Inferior parietal cortex (tissue), 1 donor: ENCODE data around the gene S100A1.

ENCODE experiments used
- DNase-seq: peaks from one replicate; pipeline ENCODE4 v3.0.0-alpha.2; 2016; ENCODE audit errors: extremely low spot score

Gene S100A1

GRCh38 chr1:153610811-153611301 lies 17.4 kb upstream of the S100A1 start:
- DNase-seq, result no peak

DNA sequence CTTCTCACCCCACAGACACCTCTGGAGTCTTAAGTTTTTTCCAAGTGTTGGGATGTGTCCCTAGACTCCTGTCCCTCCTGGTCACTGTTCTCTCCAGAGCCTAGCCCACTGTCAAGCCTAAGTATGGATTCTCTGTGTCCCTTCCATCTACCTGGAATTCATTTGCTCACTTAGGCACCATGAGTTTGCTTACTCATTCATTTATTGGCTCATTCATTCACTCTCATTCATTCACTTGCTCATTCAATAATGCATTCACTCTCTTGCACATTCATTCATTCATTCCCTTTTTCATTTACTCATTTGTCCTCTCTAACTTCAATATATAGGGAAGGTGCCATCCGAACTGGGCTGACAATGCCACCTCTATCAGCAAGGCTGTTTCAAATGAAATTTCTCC lies 16.9 kb upstream of the S100A1 start:
- DNase-seq, result no peak

- no peak for DNase-seq
Measured at GRCh38 chr1:153612111-153612754, 16.0 kb upstream of the S100A1 start.

- DNase-seq, result no peak
Measured at GRCh38 chr1:153612755-153613331, 15.4 kb upstream of the S100A1 start, which contains the start of gene S100A16. Gene S100A16 (minus strand): TSS chr1:153613137. CDS start chr1:153608151, 4,986 bp downstream.

- no peak for DNase-seq
Measured at GRCh38 chr1:153613406-153613805, 14.8 kb upstream of the S100A1 start.

- no peak for DNase-seq
Measured at GRCh38 chr1:153614189-153614900, 13.9 kb upstream of the S100A1 start.

GRCh38 chr1:153614906-153615305 lies 13.3 kb upstream of the S100A1 start:
- no peak for DNase-seq

GRCh38 chr1:153615406-153615805 lies 12.8 kb upstream of the S100A1 start:
- DNase-seq, result no peak

GRCh38 chr1:153616144-153616916 lies 11.9 kb upstream of the S100A1 start, which contains the start of gene S100A14:
Gene S100A14 (minus strand): TSS chr1:153616325. CDS start chr1:153615858, 467 bp downstream.
- no peak for DNase-seq

- no peak for DNase-seq
Measured at GRCh38 chr1:153616917-153617311, 11.3 kb upstream of the S100A1 start.

GRCh38 chr1:153617663-153618062 lies 10.6 kb upstream of the S100A1 start:
- no peak for DNase-seq

- no peak for DNase-seq
Measured at GRCh38 chr1:153619171-153619570, 9.1 kb upstream of the S100A1 start.

DNA sequence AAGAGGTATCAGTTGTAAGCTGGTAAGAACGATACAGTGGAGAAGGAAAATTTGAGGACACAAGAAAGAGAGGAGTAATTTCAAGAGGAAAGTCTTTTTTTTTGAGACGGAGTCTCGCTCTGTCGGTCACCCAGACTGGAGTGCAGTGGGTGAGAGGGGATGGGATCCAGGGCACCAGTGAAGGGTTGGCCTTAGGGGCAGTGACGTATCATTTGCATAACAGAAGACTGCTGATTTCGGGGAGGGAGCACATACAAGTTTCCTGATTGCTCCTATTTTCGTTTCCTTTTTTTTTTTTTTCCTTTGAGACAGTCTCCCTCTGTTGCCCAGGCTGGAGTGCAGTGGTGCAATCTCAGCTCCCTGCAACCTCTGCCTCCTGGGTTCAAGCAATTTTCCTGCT lies 5.1 kb upstream of the S100A1 start:
- no peak for DNase-seq

DNA sequence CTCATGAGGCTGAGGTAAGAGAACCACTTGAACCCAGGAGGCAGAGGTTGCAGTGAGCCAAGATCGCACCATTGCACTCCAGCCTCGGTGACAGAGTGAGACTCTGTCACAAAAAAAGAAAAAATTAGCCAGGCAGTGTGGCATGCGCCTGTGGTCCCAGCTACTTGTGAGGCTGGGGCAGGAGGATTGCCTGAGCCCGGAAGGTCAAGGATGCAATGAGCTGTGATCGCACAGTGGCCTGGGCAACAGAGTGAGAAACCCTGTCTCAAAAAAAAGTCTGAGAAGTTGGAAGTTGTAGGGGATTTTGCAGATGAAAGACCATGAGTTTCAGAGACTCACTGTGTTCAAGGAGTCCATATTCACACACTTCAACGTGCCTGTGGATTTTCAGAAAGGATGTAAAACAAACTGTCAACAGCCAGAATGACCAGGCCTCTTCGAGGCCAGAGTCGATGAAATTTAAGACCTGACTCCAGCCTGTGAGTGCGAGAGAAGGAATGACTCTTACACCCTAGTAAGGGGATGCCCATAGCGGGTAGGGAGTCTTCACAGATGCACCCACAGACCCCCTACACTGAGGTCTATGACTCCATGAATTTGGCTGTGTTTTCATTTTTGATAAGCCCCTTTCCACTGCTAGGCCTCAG lies 3.1 kb upstream of the S100A1 start:
- no peak for DNase-seq

DNA sequence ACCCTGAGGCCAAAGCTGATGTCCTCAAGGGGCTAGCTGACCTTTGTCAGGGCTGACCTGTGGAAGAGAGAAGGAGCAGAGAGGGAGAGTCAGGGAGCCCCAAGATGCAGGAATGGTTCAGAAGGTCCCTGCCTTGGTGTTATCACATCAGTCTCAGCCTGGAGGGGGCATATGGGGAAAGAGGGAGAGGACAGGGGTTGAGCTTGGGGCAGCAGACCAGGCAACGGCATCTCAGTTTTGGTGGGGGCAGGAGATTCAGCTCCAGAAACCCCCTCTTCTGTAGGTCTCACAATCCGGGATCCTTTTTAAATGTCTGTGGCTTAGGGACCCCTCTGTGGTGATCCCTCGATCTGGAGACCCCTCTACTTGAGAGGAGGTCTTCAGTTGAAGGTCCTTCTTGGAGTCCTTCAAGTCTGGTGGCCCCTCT lies 1.7 kb upstream of the S100A1 start:
- no peak for DNase-seq

DNA sequence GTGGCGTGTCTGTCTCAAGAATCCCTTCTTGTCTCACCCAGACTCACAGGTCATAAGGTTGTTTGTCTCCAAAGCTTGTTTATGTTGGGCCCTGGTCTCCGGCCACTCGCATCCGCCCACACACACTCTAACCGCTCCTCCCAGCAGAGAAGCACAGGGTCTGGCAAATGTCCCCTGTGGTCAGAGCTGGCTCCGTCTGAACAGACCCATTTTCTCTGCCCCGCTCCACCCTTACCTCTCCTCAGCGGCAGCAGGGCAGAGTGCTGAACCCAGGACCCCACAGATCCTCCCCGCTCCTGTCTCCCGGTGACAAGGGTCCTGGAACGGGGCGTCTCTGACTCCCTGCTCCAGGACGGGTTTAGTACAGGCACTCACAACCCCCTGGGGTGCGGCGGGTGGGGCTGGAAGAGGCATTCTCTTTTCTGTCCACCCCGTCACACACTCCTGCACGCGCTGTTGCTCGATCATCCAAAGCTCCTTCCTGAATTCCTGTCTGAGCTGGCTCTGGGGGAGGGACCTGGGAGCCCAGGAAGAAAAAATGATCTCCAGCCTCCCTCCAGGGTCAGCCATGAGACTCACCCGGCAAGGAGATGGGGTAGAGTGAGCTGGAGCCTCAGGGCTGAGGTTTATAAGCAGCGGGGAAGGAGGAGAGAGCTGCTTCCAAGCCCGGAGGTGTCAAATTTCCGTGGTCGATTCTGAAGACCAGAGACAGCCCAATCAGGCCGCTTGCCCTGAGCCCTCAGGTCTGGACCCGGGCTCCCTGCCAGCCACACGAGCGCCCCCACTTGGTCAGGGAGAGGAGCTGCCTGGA lies 1.1 kb upstream of the S100A1 start, which contains the start of gene S100A13:
TSS of gene S100A13 (minus strand) at position 602 of the 811 bp plus-strand sequence. CDS start 1,033 bp downstream, outside the sequence.
- peak; percentile 71 for DNase-seq

- no peak for DNase-seq
Measured at GRCh38 chr1:153628638-153629342, 556 bp downstream of the S100A1 start.

DNA sequence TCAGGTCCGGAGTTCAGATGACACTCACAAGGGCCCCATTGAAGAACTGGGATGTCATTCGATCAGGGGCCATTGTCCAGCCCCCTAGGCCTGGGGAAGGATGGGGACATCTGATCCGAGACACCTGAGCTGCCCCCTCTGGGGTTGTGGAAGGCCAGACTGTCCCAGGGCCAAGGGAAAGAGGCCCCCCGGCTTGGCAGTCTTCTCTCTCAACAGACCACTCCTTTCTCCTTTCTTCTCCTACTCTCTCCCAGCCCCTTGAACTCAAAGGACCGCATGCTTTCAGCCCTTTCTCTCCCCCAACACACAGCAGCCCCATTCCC lies 1.1 kb downstream of the S100A1 start:
- DNase-seq, result no peak

- DNase-seq, result no peak
Measured at GRCh38 chr1:153629971-153630370, 1.7 kb downstream of the S100A1 start.

GRCh38 chr1:153630384-153630783 lies 2.1 kb downstream of the S100A1 start:
- no peak for DNase-seq
